HCT116 (cell line): ENCODE results near the gene ZEB2. TPM values are rescaled to one million over a fixed set of nuclear protein-coding genes. Genes with fewer than 3 reads are reported as not detected.

Experiments
- ATAC-seq: fragments of 200-7000 bp; cut with Tn5 transposase; 2 replicates; pipeline ENCODE4 v1.9.1; 2020; ENCODE audit warnings: mild to moderate bottlenecking, moderate library complexity
- BruUV-seq: library from RNA; stranded (reverse); fragments of 400-500 nt; replicated peaks from 2 replicates; lab custom pipeline; 2021; lab: Mats Ljungman, UMichigan
- CTCF ChIA-PET: fragments of 300-600 bp; sonication (Branson Sonifier 250); formaldehyde crosslinking; loops from one replicate; lab custom pipeline; 2021; ENCODE audit warnings: antibody characterized with exemption; lab: Charles Lee
- POLR2A ChIA-PET: fragments of 300-600, 350-600 bp; sonication (Branson Sonifier 250); formaldehyde crosslinking; loops from one replicate; lab custom pipeline; 2021; ENCODE audit warnings: antibody characterized with exemption; lab: Charles Lee
- RAD21 ChIA-PET, 2 experiments: fragments of 300-600 bp; sonication (Branson Sonifier 250); formaldehyde crosslinking; loops; one replicate each; lab custom pipeline; 2023; ENCODE audit warnings: low total read pairs in 2 of 2; ENCODE audit not compliant: uncharacterized antibody in 2 of 2, unreplicated experiment in 2 of 2, low non-redundant PET in 1 of 2; lab: Charles Lee
- DNase-seq: peaks from one replicate; pipeline ENCODE4 v3.0.0-alpha.2; 2010; ENCODE audit warnings: low read depth, low spot score
- H2AFZ ChIP-seq: fragments of 200-600 bp; shearing (Covaris generic), sonication (generic); 2 replicates; pipeline ENCODE4 v1.6.1; 2017; ENCODE audit warnings: low read depth, mixed run types, mixed read lengths, antibody characterized with exemption, low read length; ENCODE audit not compliant: poor library complexity, severe bottlenecking
- H3K27ac ChIP-seq: 2 replicates; pipeline ENCODE4 v1.5.1; 2012; ENCODE audit warnings: low read depth, low read length
- H3K27me3 ChIP-seq: fragments of 200-600 bp; sonication (generic); 2 replicates; pipeline ENCODE4 v1.6.1; 2016; ENCODE audit warnings: mixed run types, low read length, mixed read lengths; ENCODE audit not compliant: insufficient read depth
- H3K36me3 ChIP-seq, 2 experiments: fragments of 200-500 bp in 1 of 2; fragments of 200-600 bp in 1 of 2; sonication (Bioruptor generic) in 1 of 2; sonication (generic) in 1 of 2; 2 replicates each; pipeline versions ENCODE4 v1.5.1 to v1.6.1; 2014 to 2016; ENCODE audit warnings: low read length in 2 of 2, inconsistent platforms in 1 of 2, mixed read lengths in 1 of 2, mixed run types in 1 of 2; ENCODE audit not compliant: insufficient read depth in 2 of 2, control insufficient read depth in 1 of 2
- H3K4me1 ChIP-seq, 2 experiments: fragments of 200-600 bp in 1 of 2; sonication (generic) in 1 of 2; 2 replicates each; pipeline versions ENCODE4 v1.5.1 to v1.6.1; 2012 to 2017; ENCODE audit warnings: low read length in 2 of 2, inconsistent platforms in 1 of 2, mild to moderate bottlenecking in 1 of 2, mixed read lengths in 1 of 2, mixed run types in 1 of 2, moderate library complexity in 1 of 2; ENCODE audit not compliant: insufficient read depth in 2 of 2, control insufficient read depth in 1 of 2
- H3K4me2 ChIP-seq: fragments of 200-600 bp; sonication (generic); 2 replicates; pipeline ENCODE4 v1.6.1; 2017; ENCODE audit warnings: mixed run types, low read length, mixed read lengths
- H3K4me3 ChIP-seq, 2 experiments: fragments of 200-600 bp in 1 of 2; sonication (generic) in 1 of 2; replicated peaks in 1 of 2; 2 replicates each; pipeline ENCODE4 v1.5.1; 2011 to 2016; ENCODE audit warnings: low read length in 2 of 2, control low read depth in 1 of 2, low read depth in 1 of 2, mild to moderate bottlenecking in 1 of 2, mixed read lengths in 1 of 2, mixed run types in 1 of 2
- H3K79me2 ChIP-seq: fragments of 200-600 bp; sonication (generic); 2 replicates; pipeline ENCODE4 v1.6.1; 2017; ENCODE audit warnings: mild to moderate bottlenecking, mixed run types, low read length, moderate library complexity, mixed read lengths; ENCODE audit not compliant: insufficient read depth
- H3K9ac ChIP-seq: fragments of 200-600 bp; sonication (generic); 2 replicates; pipeline ENCODE4 v1.6.1; 2016; ENCODE audit warnings: low read length, mixed read lengths
- H3K9me2 ChIP-seq: fragments of 200-600 bp; sonication (generic), shearing (Covaris generic); 2 replicates; pipeline ENCODE4 v1.6.1; 2017; ENCODE audit warnings: mixed run types, mild to moderate bottlenecking, moderate library complexity; ENCODE audit not compliant: insufficient read depth
- H3K9me3 ChIP-seq, 2 experiments: fragments of 200-500 bp in 1 of 2; fragments of 200-600 bp in 1 of 2; sonication (Bioruptor generic) in 1 of 2; sonication (generic) in 1 of 2; 2 replicates each; pipeline ENCODE4 v1.6.1; 2014 to 2017; ENCODE audit warnings: low read length in 2 of 2, mixed read lengths in 2 of 2, inconsistent platforms in 1 of 2, low read depth in 1 of 2, mild to moderate bottlenecking in 1 of 2, mixed run types in 1 of 2, moderate library complexity in 1 of 2; ENCODE audit not compliant: control insufficient read depth in 1 of 2, insufficient read depth in 1 of 2
- H4K20me1 ChIP-seq: fragments of 200-600 bp; sonication (generic), shearing (Covaris generic); 2 replicates; pipeline ENCODE4 v1.6.1; 2017; ENCODE audit warnings: mixed run types, mild to moderate bottlenecking, moderate library complexity; ENCODE audit not compliant: insufficient read depth
- CEBPB ChIP-seq: IDR thresholded peaks from 2 replicates; pipeline ENCODE4 v1.6.1; 2012; ENCODE audit warnings: low read depth
- CTCF ChIP-seq, 3 experiments: fragments of 200-600 bp in 1 of 3; sonication (generic) in 1 of 3; IDR thresholded peaks in 2 of 3; conservative IDR thresholded peaks in 1 of 3; 2 replicates each; pipeline ENCODE4 v1.5.1; 2012 to 2017; ENCODE audit warnings: low read depth in 2 of 3, low read length in 2 of 3, antibody characterized with exemption in 1 of 3, borderline replicate concordance in 1 of 3, control low read depth in 1 of 3, mild to moderate bottlenecking in 1 of 3, mixed read lengths in 1 of 3, mixed run types in 1 of 3, moderate library complexity in 1 of 3; ENCODE audit not compliant: insufficient read depth in 1 of 3
- ELF1 ChIP-seq: IDR thresholded peaks from 2 replicates; pipeline ENCODE4 v1.6.1; 2012; ENCODE audit warnings: low read depth, borderline replicate concordance
- EZH2phosphoT487 ChIP-seq: fragments of 200-600 bp; IDR thresholded peaks from 2 replicates; pipeline ENCODE4 v1.6.1; 2018; ENCODE audit warnings: antibody characterized with exemption, borderline replicate concordance
- MAX ChIP-seq: IDR thresholded peaks from 2 replicates; pipeline ENCODE4 v1.6.1; 2012
- SIN3A ChIP-seq: IDR thresholded peaks from 2 replicates; pipeline ENCODE4 v1.6.1; 2012; ENCODE audit warnings: low read depth
- TCF7L2 ChIP-seq: IDR thresholded peaks from 2 replicates; pipeline ENCODE4 v1.7.0; 2011; ENCODE audit warnings: borderline replicate concordance, inconsistent platforms; ENCODE audit not compliant: insufficient read depth, insufficient read length; ENCODE audit errors: extremely low read depth
- ZFX ChIP-seq: fragments of 450-650 bp; IDR thresholded peaks from 2 replicates; pipeline ENCODE4 v1.6.1; 2017
- intact Hi-C: fragments of 100-400 bp; cut with micrococcal nuclease; formaldehyde crosslinking; loops from 2 replicates; pipeline ENCODE4 v1.10.0; 2022
- total RNA-seq: library from RNA; stranded (reverse); gene quantifications from one replicate; pipeline ENCODE4 v1.2.1, GENCODE V29; 2021; ENCODE audit not compliant: unreplicated experiment
- TF ChIP-seq, protein P1 (sequence below): IDR thresholded peaks from 2 replicates; pipeline ENCODE4 v1.6.1; 2012; ENCODE audit warnings: low read depth
- TF ChIP-seq, protein P2 (sequence below): IDR thresholded peaks from 2 replicates; pipeline ENCODE4 v1.6.1; 2012

The ZEB2 gene
- total RNA-seq, 1 experiment from 2014 or later: 0.81 TPM

DNA sequence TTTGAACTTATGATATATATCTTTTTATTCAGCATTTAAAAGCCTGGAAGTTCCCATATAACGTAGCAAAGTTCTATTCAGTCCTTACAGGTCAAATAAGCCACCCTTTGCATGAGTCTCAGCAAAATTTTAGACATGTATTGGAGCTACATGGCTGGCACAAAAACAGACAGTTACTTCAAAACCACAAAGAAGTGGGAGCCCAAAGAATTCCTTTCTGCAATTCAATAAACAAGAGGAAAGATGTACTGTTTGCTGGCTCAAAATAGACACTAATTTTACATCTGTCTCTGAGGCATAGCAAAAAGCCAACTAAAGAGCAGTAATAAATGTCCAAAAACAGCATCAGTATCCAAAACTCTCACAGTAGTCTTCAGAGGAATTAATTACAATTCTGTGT lies 87.0 kb downstream of the ZEB2 start (continued):
- no peak for TF ChIP-seq TCF7L2
- no peak for TF ChIP-seq ELF1

DNA sequence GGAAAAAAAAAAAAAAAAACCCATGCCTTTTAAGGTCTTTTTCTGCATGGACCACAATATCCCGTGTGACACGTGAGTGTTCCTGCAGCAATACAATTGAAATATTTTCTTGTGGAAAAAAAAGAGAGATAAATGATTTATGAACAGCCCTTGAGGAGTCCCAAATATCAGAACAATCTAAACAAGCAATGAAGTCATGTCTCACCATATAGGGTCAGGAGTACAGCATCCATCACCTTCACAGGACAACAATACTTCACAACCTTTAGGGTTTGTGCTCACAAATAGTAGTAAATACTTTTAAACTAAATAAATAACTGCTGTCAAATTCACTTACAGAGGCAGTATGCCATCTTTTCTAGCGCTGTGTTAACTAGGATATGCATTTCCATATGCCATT lies 87.9 kb downstream of the ZEB2 start:
- no peak overlapping the region for H2AFZ ChIP-seq
- intact Hi-C loops: no loop called here
- ChIA-PET POLR2A (no interaction called here), RAD21 (no interaction called here), CTCF (no interaction called here)
- H3K4me3 ChIP-seq: no peak overlapping the region
- H3K79me2 ChIP-seq: no peaks in the 10 kb centered on the region
- no peak overlapping the region for H3K27ac ChIP-seq
- H3K4me2 ChIP-seq: no peak overlapping the region
- H3K9me2 ChIP-seq: no peaks in the 10 kb centered on the region
- DNase-seq: no peak
- no TSS peak for BruUV-seq
- H3K4me1 ChIP-seq: no peaks in the 10 kb centered on the region
- H3K9ac ChIP-seq: no peak overlapping the region
- no peaks in the 10 kb centered on the region for H3K27me3 ChIP-seq
- TF ChIP-seq ELF1: no peak
- no peak for TF ChIP-seq MAX
- no peak for TF ChIP-seq CTCF (IDR thresholded peaks at IDR 0.05 in 2 of 3, conservative IDR thresholded peaks at IDR 0.05 in 1 of 3; ENCODE audit: borderline replicate concordance in 1 of 3, insufficient read depth in 1 of 3, low read depth in 2 of 3, low read length in 2 of 3)
- TF ChIP-seq, protein P1, sequence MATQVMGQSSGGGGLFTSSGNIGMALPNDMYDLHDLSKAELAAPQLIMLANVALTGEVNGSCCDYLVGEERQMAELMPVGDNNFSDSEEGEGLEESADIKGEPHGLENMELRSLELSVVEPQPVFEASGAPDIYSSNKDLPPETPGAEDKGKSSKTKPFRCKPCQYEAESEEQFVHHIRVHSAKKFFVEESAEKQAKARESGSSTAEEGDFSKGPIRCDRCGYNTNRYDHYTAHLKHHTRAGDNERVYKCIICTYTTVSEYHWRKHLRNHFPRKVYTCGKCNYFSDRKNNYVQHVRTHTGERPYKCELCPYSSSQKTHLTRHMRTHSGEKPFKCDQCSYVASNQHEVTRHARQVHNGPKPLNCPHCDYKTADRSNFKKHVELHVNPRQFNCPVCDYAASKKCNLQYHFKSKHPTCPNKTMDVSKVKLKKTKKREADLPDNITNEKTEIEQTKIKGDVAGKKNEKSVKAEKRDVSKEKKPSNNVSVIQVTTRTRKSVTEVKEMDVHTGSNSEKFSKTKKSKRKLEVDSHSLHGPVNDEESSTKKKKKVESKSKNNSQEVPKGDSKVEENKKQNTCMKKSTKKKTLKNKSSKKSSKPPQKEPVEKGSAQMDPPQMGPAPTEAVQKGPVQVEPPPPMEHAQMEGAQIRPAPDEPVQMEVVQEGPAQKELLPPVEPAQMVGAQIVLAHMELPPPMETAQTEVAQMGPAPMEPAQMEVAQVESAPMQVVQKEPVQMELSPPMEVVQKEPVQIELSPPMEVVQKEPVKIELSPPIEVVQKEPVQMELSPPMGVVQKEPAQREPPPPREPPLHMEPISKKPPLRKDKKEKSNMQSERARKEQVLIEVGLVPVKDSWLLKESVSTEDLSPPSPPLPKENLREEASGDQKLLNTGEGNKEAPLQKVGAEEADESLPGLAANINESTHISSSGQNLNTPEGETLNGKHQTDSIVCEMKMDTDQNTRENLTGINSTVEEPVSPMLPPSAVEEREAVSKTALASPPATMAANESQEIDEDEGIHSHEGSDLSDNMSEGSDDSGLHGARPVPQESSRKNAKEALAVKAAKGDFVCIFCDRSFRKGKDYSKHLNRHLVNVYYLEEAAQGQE: no peak
- no peak for TF ChIP-seq SIN3A
- no peak for TF ChIP-seq CEBPB
- TF ChIP-seq ZFX: no peak
- TF ChIP-seq, protein P2, sequence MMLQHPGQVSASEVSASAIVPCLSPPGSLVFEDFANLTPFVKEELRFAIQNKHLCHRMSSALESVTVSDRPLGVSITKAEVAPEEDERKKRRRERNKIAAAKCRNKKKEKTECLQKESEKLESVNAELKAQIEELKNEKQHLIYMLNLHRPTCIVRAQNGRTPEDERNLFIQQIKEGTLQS: no peak
- no peak for TF ChIP-seq EZH2phosphoT487
- TF ChIP-seq TCF7L2: no peak
- H3K9me3 ChIP-seq: no peaks in the 10 kb centered on the region
- no peaks in the 10 kb centered on the region for H4K20me1 ChIP-seq
- no peaks in the 10 kb centered on the region for H3K36me3 ChIP-seq
- ATAC-seq: no peak
